ENCODE measurements around the gene IFT122. TPM values are rescaled to one million over a fixed set of nuclear protein-coding genes. Genes with fewer than 3 reads are reported as not detected.

IFT122 gene
- total and polyA plus RNA-seq, 2 donors (not counting 3 experiments of a cell fraction or from before 2014, with no cell fraction given), result 38.4 to 41.7 TPM

- no peak within 1 kb of the TSS for H3K27ac ChIP-seq (ENCODE audit: insufficient read depth, low read depth, low read length)
- no peaks in the 10 kb centered on the region for H3K9me1 ChIP-seq (replicated peaks; ENCODE audit: control insufficient read depth, extremely low read depth, insufficient read depth, low read length)
- BruUV-seq (replicated peaks), result no TSS peak
- H3K36me3 ChIP-seq (ENCODE audit: control insufficient read depth in 2 of 2, extremely low read depth in 1 of 2, insufficient read depth in 2 of 2, low read length in 2 of 2), result peaks cover 10 to 14% of the 10 kb centered on the region in 2 experiments
- peak within 1 kb of the TSS; percentile 82 for H3K4me2 ChIP-seq (ENCODE audit: insufficient read depth, low read length)
- H3K27me3 ChIP-seq (ENCODE audit: control insufficient read depth in 2 of 2, insufficient read depth in 2 of 2, low read length in 2 of 2), result peaks cover 0 to 4% of the 10 kb centered on the region in 2 experiments
- peaks cover 6% of the 10 kb centered on the region for H3K4me1 ChIP-seq (ENCODE audit: control insufficient read depth, extremely low read depth, insufficient read depth, low read length)
- DNase-seq (ENCODE audit: low read depth, low spot score), result peak; percentile 97
- intact Hi-C loops (cut with micrococcal nuclease) (loop anchor here (1.0 to 2.0 kb wide), 3 partner anchors 12 to 46 kb away; partner anchors contain the start of gene IFT122), dilution Hi-C loops (cut with MboI; ENCODE audit: extremely low pct_ligation_motif_present, low sequenced_read_pairs) (no loop called here)
- H3K9ac ChIP-seq (replicated peaks; ENCODE audit: extremely low read depth, insufficient read depth, low read length), result peak within 1 kb of the TSS; percentile 45
- peak within 1 kb of the TSS; percentile 17 to 45 (median 40) for H3K4me3 ChIP-seq (replicated peaks in 1 of 3; ENCODE audit: insufficient read depth in 1 of 3, low read depth in 1 of 3, low read length in 3 of 3)
- ChIA-PET CTCF (interaction anchor here (0.8 to 3.6 kb wide), 12 partner anchors 10 to 223 kb away, joined by 3 to 27 read pairs (median 4); partner anchors contain the start of genes IFT122 and MBD4), POLR2A (interaction anchor here (0.9 to 1.3 kb wide), 3 partner anchors 11 to 13 kb away, joined by 3 to 4 read pairs (median 3); partner anchors contain the start of genes IFT122 and MBD4)
- no peaks in the 10 kb centered on the region for H4K20me1 ChIP-seq (replicated peaks; ENCODE audit: control insufficient read depth, extremely low read depth, insufficient read depth, low read length)
- peak; percentile 24 for TF ChIP-seq POLR2AphosphoS5 (IDR thresholded peaks at IDR 0.05; ENCODE audit: insufficient read depth, low read depth, low read length)
- no peak for TF ChIP-seq JUN (IDR thresholded peaks at IDR 0.05; ENCODE audit: borderline replicate concordance, insufficient read depth, insufficient read length, low read depth)
- TF ChIP-seq MAX (IDR thresholded peaks at IDR 0.05; ENCODE audit: insufficient read depth, insufficient read length), result peak; percentile 92
- TF ChIP-seq POLR2A (IDR thresholded peaks at IDR 0.05; ENCODE audit: low read depth, low read length), result no peak
- no peak for TF ChIP-seq MYC (IDR thresholded peaks at IDR 0.05; ENCODE audit: low read depth, low read length)
- no peak for TF ChIP-seq CTCF (IDR thresholded peaks at IDR 0.05; ENCODE audit: extremely low read depth in 1 of 2, insufficient read depth in 1 of 2, low read depth in 1 of 2, low read length in 2 of 2)
- TF ChIP-seq GATA2 (IDR thresholded peaks at IDR 0.05; ENCODE audit: insufficient read depth, insufficient read length, low read depth, low read length), result no peak
- TF ChIP-seq FOS (IDR thresholded peaks at IDR 0.05; ENCODE audit: borderline replicate concordance, insufficient read depth, low read length), result no peak
- TF ChIP-seq EZH2 (IDR thresholded peaks at IDR 0.05; ENCODE audit: borderline replicate concordance, low read depth, low read length, severe bottlenecking), result no peak
- H3K79me2 ChIP-seq (ENCODE audit: control insufficient read depth, insufficient read depth, low read length), result no peaks in the 10 kb centered on the region
- peak; percentile 94 for FAIRE-seq
- H2AFZ ChIP-seq (ENCODE audit: low read depth, low read length), result peak within 1 kb of the TSS; percentile 76
- H3K9me3 ChIP-seq (replicated peaks; ENCODE audit: control insufficient read depth, insufficient read depth, low read length), result no peaks in the 10 kb centered on the region
Observed at GRCh38 chr3:129428376-129429079, 11.5 kb upstream of the IFT122 start, which contains the start of gene EFCAB12. EFCAB12 (minus strand) TSS chr3:129428636; CDS start chr3:129428488, 148 bp downstream.

All from endothelial cell of umbilical vein (primary cell).